Gastrocnemius medialis (tissue), 4 donors: ENCODE data around the gene XCL1. TPM values are rescaled to one million over a fixed set of nuclear protein-coding genes. Genes with fewer than 3 reads are reported as not detected.
"Not testable (repeated sequence)": the region's sequence is repeated elsewhere in the genome, so short reads cannot be mapped to it uniquely, and the experiment has no call there.

ENCODE experiments used
- ATAC-seq, 2 donors: fragments of 150-250 bp; one replicate each; pipeline ENCODE4 v1.9.1; 2016
- DNase-seq, 2 donors: peaks; one replicate each; pipeline ENCODE4 v3.0.0-alpha.2; 2019
- H3K27ac ChIP-seq, 4 donors: fragments of 200-600 bp; sonication (generic); 1 replicate in 1 of 4; 2 replicates in 3 of 4; pipeline ENCODE4 v1.5.1; 2016 to 2018; ENCODE audit warnings: mild to moderate bottlenecking in 2 of 4, moderate library complexity in 1 of 4
- H3K27me3 ChIP-seq, 3 donors: fragments of 200-600 bp; sonication (generic) in 2 of 3; 1 replicate in 1 of 3; 2 replicates in 2 of 3; pipeline versions ENCODE4 v1.5.1 to v1.6.0; 2016 to 2019; ENCODE audit warnings: mild to moderate bottlenecking in 1 of 3, moderate library complexity in 1 of 3
- H3K36me3 ChIP-seq, 2 donors: fragments of 200-600 bp; sonication (generic) in 1 of 2; one replicate each; pipeline ENCODE4 v1.5.1; 2017 to 2018
- H3K4me1 ChIP-seq, 2 donors: fragments of 200-600 bp; sonication (generic) in 1 of 2; one replicate each; pipeline ENCODE4 v1.5.1; 2016 to 2017; ENCODE audit warnings: mild to moderate bottlenecking in 2 of 2
- H3K4me3 ChIP-seq, 4 donors: fragments of 200-600 bp; sonication (generic) in 3 of 4; 1 replicate in 1 of 4; 2 replicates in 3 of 4; pipeline ENCODE4 v1.5.1; 2016 to 2019; ENCODE audit warnings: mild to moderate bottlenecking in 2 of 4
- H3K9me3 ChIP-seq, 3 donors: fragments of 200-600 bp; sonication (generic) in 2 of 3; 1 replicate in 1 of 3; 2 replicates in 2 of 3; pipeline ENCODE4 v1.5.1; 2016 to 2019
- CTCF ChIP-seq, 5 experiments: fragments of 450-650 bp in 3 of 5; fragments of 200-600 bp in 2 of 5; sonication (generic) in 2 of 5; IDR thresholded peaks in 4 of 5; conservative IDR thresholded peaks in 1 of 5; 1 replicate in 4 of 5; 2 replicates in 1 of 5; pipeline ENCODE4 v1.5.1; 2016 to 2019; ENCODE audit warnings: antibody characterized with exemption in 5 of 5, mild to moderate bottlenecking in 3 of 5, moderate library complexity in 3 of 5
- POLR2A ChIP-seq, 2 donors: fragments of 450-650 bp; IDR thresholded peaks; one replicate each; pipeline ENCODE4 v1.6.1; 2017; ENCODE audit warnings: antibody characterized with exemption in 2 of 2, mild to moderate bottlenecking in 2 of 2, moderate library complexity in 2 of 2
- in situ Hi-C, 4 donors: fragments of 200-750 bp; cut with MboI; loops; one replicate each; pipeline versions ENCODE4 v1.15.0 to v1.8.0; 2017; ENCODE audit warnings: low sequenced_read_pairs in 4 of 4
- intact Hi-C: fragments of 100-400 bp; cut with DNase I; formaldehyde crosslinking; loops from one replicate; pipeline ENCODE4 v1.15.1; 2023; ENCODE audit warnings: low total_unique reads
- total RNA-seq, 4 donors: library from RNA; depleted of rRNA; stranded (reverse); fragments of >200 nt; gene quantifications; one replicate each; pipeline versions ENCODE4 v1.1.0 to v1.2.3, GENCODE V29; 2016

The XCL1 gene
- total RNA-seq, 4 donors from 2014 or later, result not detected

GRCh38 chr1:168546553-168546895 lies 29.9 kb upstream of the XCL1 start:
- H3K9me3 ChIP-seq, ATAC-seq, intact Hi-C loops, H3K27me3 ChIP-seq, H3K27ac ChIP-seq, DNase-seq, H3K4me3 ChIP-seq, in situ Hi-C loops, H3K4me1 ChIP-seq, H3K36me3 ChIP-seq: not testable (repeated sequence)

GRCh38 chr1:168550971-168551370 lies 25.4 kb upstream of the XCL1 start:
- H3K4me1 ChIP-seq, result no peaks in the 10 kb centered on the region
- no peaks in the 10 kb centered on the region for H3K9me3 ChIP-seq
- in situ Hi-C loops, result loop anchor here in 1 of 4 donors (25.0 kb wide), 2 partner anchors 114 to 214 kb away; no protein-coding TSS in a partner anchor
- intact Hi-C loops, result no loop called here
- no peaks in the 10 kb centered on the region for H3K27me3 ChIP-seq
- H3K27ac ChIP-seq, result no peak overlapping the region
- ATAC-seq, result no peak
- H3K4me3 ChIP-seq, result no peak overlapping the region
- no peak for DNase-seq
- no peaks in the 10 kb centered on the region for H3K36me3 ChIP-seq
- no peak for TF ChIP-seq CTCF (IDR thresholded peaks at IDR 0.05 in 4 of 5, conservative IDR thresholded peaks at IDR 0.05 in 1 of 5)
- TF ChIP-seq POLR2A (IDR thresholded peaks at IDR 0.05), result no peak

- ATAC-seq (no peak), DNase-seq (no peak)
- no peaks in the 10 kb centered on the region for H3K9me3 ChIP-seq
- no peak for TF ChIP-seq CTCF (IDR thresholded peaks at IDR 0.05 in 4 of 5, conservative IDR thresholded peaks at IDR 0.05 in 1 of 5)
- no peak for TF ChIP-seq POLR2A (IDR thresholded peaks at IDR 0.05)
- no peaks in the 10 kb centered on the region for H3K27me3 ChIP-seq
- no peak overlapping the region for H3K27ac ChIP-seq
- no peaks in the 10 kb centered on the region for H3K4me1 ChIP-seq
- H3K4me3 ChIP-seq, result no peak overlapping the region
- intact Hi-C loops, result no loop called here
- in situ Hi-C loops, result loop anchor here in 1 of 4 donors (25.0 kb wide), 2 partner anchors 114 to 214 kb away; no protein-coding TSS in a partner anchor
- H3K36me3 ChIP-seq, result no peaks in the 10 kb centered on the region
Measured at GRCh38 chr1:168551688-168552087, 24.7 kb upstream of the XCL1 start.

GRCh38 chr1:168552961-168553360 lies 23.4 kb upstream of the XCL1 start:
- Histone ChIP-seq H3K27me3 (no peaks in the 10 kb centered on the region), H3K9me3 (no peaks in the 10 kb centered on the region), H3K36me3 (no peaks in the 10 kb centered on the region), H3K27ac (no peak overlapping the region), H3K4me1 (no peaks in the 10 kb centered on the region), H3K4me3 (no peak overlapping the region)
- no peak for DNase-seq
- ATAC-seq, result no peak
- in situ Hi-C loops (loop anchor here in 1 of 4 donors (25.0 kb wide), 2 partner anchors 116 to 216 kb away; no protein-coding TSS in a partner anchor), intact Hi-C loops (no loop called here)
- TF ChIP-seq POLR2A (IDR thresholded peaks at IDR 0.05), result no peak
- TF ChIP-seq CTCF (IDR thresholded peaks at IDR 0.05 in 4 of 5, conservative IDR thresholded peaks at IDR 0.05 in 1 of 5), result no peak

- DNase-seq (no peak), ATAC-seq (no peak)
- TF ChIP-seq CTCF (IDR thresholded peaks at IDR 0.05 in 4 of 5, conservative IDR thresholded peaks at IDR 0.05 in 1 of 5) (no peak), POLR2A (IDR thresholded peaks at IDR 0.05) (no peak)
- Histone ChIP-seq H3K4me1 (no peaks in the 10 kb centered on the region), H3K36me3 (no peaks in the 10 kb centered on the region), H3K9me3 (no peaks in the 10 kb centered on the region), H3K27me3 (no peaks in the 10 kb centered on the region), H3K27ac (no peak overlapping the region), H3K4me3 (no peak overlapping the region)
- intact Hi-C loops (no loop called here), in situ Hi-C loops (loop anchor here in 1 of 4 donors (25.0 kb wide), 2 partner anchors 117 to 217 kb away; no protein-coding TSS in a partner anchor)
Measured at GRCh38 chr1:168553680-168554553, 22.5 kb upstream of the XCL1 start.
